ENCODE data around the gene NR5A2. TPM values are rescaled to one million over a fixed set of nuclear protein-coding genes. Genes with fewer than 3 reads are reported as not detected.

Gene NR5A2
- polyA plus RNA-seq, 3 donors = 0.03 to 0.31 TPM; not detected in 1

GRCh38 chr1:200166411-200166810 is 138.9 kb downstream of the NR5A2 start:
- H3K27ac ChIP-seq (ENCODE audit: low read depth in 1 of 2, low read length in 2 of 2) = no peak overlapping the region
- H3K4me1 ChIP-seq (ENCODE audit: control insufficient read depth in 1 of 2, insufficient read depth in 2 of 2, low read length in 2 of 2) = peaks cover 0 to 12% of the 10 kb centered on the region in 2 donors
- WGBS (ENCODE audit: insufficient coverage) = 10% methylated on average over 2 of the region's 4 CpGs
- H3K4me1 Mint-ChIP-seq = peaks cover 25% of the 10 kb centered on the region
- H3K4me3 Mint-ChIP-seq = no peak overlapping the region
- H3K4me2 ChIP-seq (replicated peaks; ENCODE audit: extremely low read depth, low read length, poor library complexity, severe bottlenecking) = no peak overlapping the region
- no peak overlapping the region for H3K27ac Mint-ChIP-seq
- H3K4me3 ChIP-seq (replicated peaks in 1 of 3; ENCODE audit: low read depth in 2 of 3, low read length in 3 of 3) = no peak overlapping the region
- H3K36me3 ChIP-seq (replicated peaks in 1 of 2; ENCODE audit: control insufficient read depth in 1 of 2, insufficient read depth in 2 of 2, low read length in 2 of 2) = no peaks in the 10 kb centered on the region
- H3K9me3 Mint-ChIP-seq = peaks cover 0 to 2% (median 0%) of the 10 kb centered on the region in 7 donors
- H3K27me3 ChIP-seq (ENCODE audit: control insufficient read depth in 2 of 2, insufficient read depth in 2 of 2, low read length in 2 of 2) = no peaks in the 10 kb centered on the region
- no peaks in the 10 kb centered on the region for H3K9me3 ChIP-seq (replicated peaks in 1 of 2; ENCODE audit: control insufficient read depth in 1 of 2, insufficient read depth in 1 of 2, low read length in 2 of 2)
- peaks cover 0 to 1% (median 1%) of the 10 kb centered on the region in 3 donors for H3K27me3 Mint-ChIP-seq (ENCODE audit: low read depth in 3 of 3)
- H4K20me1 ChIP-seq (ENCODE audit: insufficient read depth, low read length) = no peaks in the 10 kb centered on the region
- no peak for DNase-seq
- no peaks in the 10 kb centered on the region for H3K36me3 Mint-ChIP-seq
- H3K79me2 ChIP-seq (ENCODE audit: insufficient read depth, low read length) = no peaks in the 10 kb centered on the region
- TF ChIP-seq CTCF (IDR thresholded peaks at IDR 0.05) = no peak
- H3K9ac ChIP-seq (ENCODE audit: insufficient read depth, low read length, poor library complexity, severe bottlenecking) = no peak overlapping the region
- H2AFZ ChIP-seq (ENCODE audit: insufficient read depth, low read depth, low read length, poor library complexity, severe bottlenecking) = no peak overlapping the region
- intact Hi-C loops (cut with micrococcal nuclease) = loop anchor here in 1 of 2 donors (10.0 kb wide), 1 partner anchor 98 kb away; no protein-coding TSS in a partner anchor

- peaks cover 25% of the 10 kb centered on the region for H3K4me1 Mint-ChIP-seq
- H3K79me2 ChIP-seq (ENCODE audit: insufficient read depth, low read length) = no peaks in the 10 kb centered on the region
- peaks cover 0 to 1% (median 1%) of the 10 kb centered on the region in 3 donors for H3K27me3 Mint-ChIP-seq (ENCODE audit: low read depth in 3 of 3)
- DNase-seq = no peak
- no peak overlapping the region for H3K27ac ChIP-seq (ENCODE audit: low read depth in 1 of 2, low read length in 2 of 2)
- no peak overlapping the region for H3K4me2 ChIP-seq (replicated peaks; ENCODE audit: extremely low read depth, low read length, poor library complexity, severe bottlenecking)
- peaks cover 0 to 2% (median 0%) of the 10 kb centered on the region in 7 donors for H3K9me3 Mint-ChIP-seq
- no peaks in the 10 kb centered on the region for H3K9me3 ChIP-seq (replicated peaks in 1 of 2; ENCODE audit: control insufficient read depth in 1 of 2, insufficient read depth in 1 of 2, low read length in 2 of 2)
- H3K36me3 ChIP-seq (replicated peaks in 1 of 2; ENCODE audit: control insufficient read depth in 1 of 2, insufficient read depth in 2 of 2, low read length in 2 of 2) = no peaks in the 10 kb centered on the region
- no peak overlapping the region for H3K9ac ChIP-seq (ENCODE audit: insufficient read depth, low read length, poor library complexity, severe bottlenecking)
- H3K4me1 ChIP-seq (ENCODE audit: control insufficient read depth in 1 of 2, insufficient read depth in 2 of 2, low read length in 2 of 2) = peaks cover 0 to 12% of the 10 kb centered on the region in 2 donors
- no CpG with 5 or more reads among the region's 7 CpGs for WGBS (ENCODE audit: insufficient coverage)
- intact Hi-C loops (cut with micrococcal nuclease) = loop anchor here in 1 of 2 donors (10.0 kb wide), 1 partner anchor 96 kb away; no protein-coding TSS in a partner anchor
- H3K4me3 ChIP-seq (replicated peaks in 1 of 3; ENCODE audit: low read depth in 2 of 3, low read length in 3 of 3) = no peak overlapping the region
- no peak for TF ChIP-seq CTCF (IDR thresholded peaks at IDR 0.05)
- no peak overlapping the region for H3K27ac Mint-ChIP-seq
- no peak overlapping the region for H2AFZ ChIP-seq (ENCODE audit: insufficient read depth, low read depth, low read length, poor library complexity, severe bottlenecking)
- H4K20me1 ChIP-seq (ENCODE audit: insufficient read depth, low read length) = no peaks in the 10 kb centered on the region
- no peak overlapping the region for H3K4me3 Mint-ChIP-seq
- H3K36me3 Mint-ChIP-seq = no peaks in the 10 kb centered on the region
- no peaks in the 10 kb centered on the region for H3K27me3 ChIP-seq (ENCODE audit: control insufficient read depth in 2 of 2, insufficient read depth in 2 of 2, low read length in 2 of 2)
These were observed 141.4 kb downstream of the NR5A2 start for GRCh38 chr1:200168926-200169325.
